Hematopoietic multipotent progenitor cell (in vitro differentiated cells): ENCODE results near the gene NAA60. TPM values are rescaled to one million over a fixed set of nuclear protein-coding genes. Genes with fewer than 3 reads are reported as not detected.

Experiments
- DNase-seq, 3 donors: peaks; one replicate each; pipeline ENCODE4 v3.0.0-alpha.2; 2011 to 2015; ENCODE audit warnings: low read depth in 2 of 3, low spot score in 2 of 3
- small RNA-seq: library from RNA; depleted of rRNA; stranded (forward); fragments of <200 nt; gene quantifications from one replicate; pipeline ENCODE3, GENCODE V24; 2012
- total RNA-seq: library from RNA; depleted of rRNA; stranded (reverse); fragments of >200 nt; gene quantifications from one replicate; pipeline ENCODE4 v1.2.3, GENCODE V29; 2012

NAA60 gene
- total RNA-seq, 1 donor = 23.7 TPM

GRCh38 chr16:3536271-3536731 lies 92.8 kb downstream of the NAA60 start:
- no peak for DNase-seq

Small RNA genes within 50 kb of the gene (small RNA-seq; reads per million reads assigned to genes)
- gene MIR6126 = not detected

Other genes starting within 250 kb of the NAA60 start
- 4.6 TPM for gene ZNF200, start 208.5 kb upstream of the NAA60 start, total RNA-seq
- 0.81 TPM for gene MEFV, start 187.0 kb upstream of the NAA60 start, total RNA-seq
- 49.8 TPM for gene ZNF263, start 160.2 kb upstream of the NAA60 start, total RNA-seq
- gene TIGD7, start 138.2 kb upstream of the NAA60 start, total RNA-seq = 5.7 TPM
- 21.0 TPM for gene ZNF75A, start 138.2 kb upstream of the NAA60 start, total RNA-seq
- gene OR2C1, start 87.8 kb upstream of the NAA60 start, total RNA-seq = 0.27 TPM
- gene ZSCAN32, start 42.7 kb upstream of the NAA60 start, total RNA-seq = 11.0 TPM
- gene ZNF174, start 42.5 kb upstream of the NAA60 start, total RNA-seq = 8.6 TPM
- gene ZNF597, start 176 bp upstream of the NAA60 start, total RNA-seq = 1.6 TPM
- gene C16orf90, start 51.8 kb downstream of the NAA60 start, total RNA-seq = not detected
- 5.9 TPM for gene CLUAP1, start 57.3 kb downstream of the NAA60 start, total RNA-seq
- 58.7 TPM for gene NLRC3, start 133.7 kb downstream of the NAA60 start, total RNA-seq
- 2.7 TPM for gene SLX4, start 167.9 kb downstream of the NAA60 start, total RNA-seq
- gene DNASE1, start 211.0 kb downstream of the NAA60 start, total RNA-seq = 55.2 TPM